Measurements from ENCODE around the gene TENT4A.

TENT4A gene

DNA sequence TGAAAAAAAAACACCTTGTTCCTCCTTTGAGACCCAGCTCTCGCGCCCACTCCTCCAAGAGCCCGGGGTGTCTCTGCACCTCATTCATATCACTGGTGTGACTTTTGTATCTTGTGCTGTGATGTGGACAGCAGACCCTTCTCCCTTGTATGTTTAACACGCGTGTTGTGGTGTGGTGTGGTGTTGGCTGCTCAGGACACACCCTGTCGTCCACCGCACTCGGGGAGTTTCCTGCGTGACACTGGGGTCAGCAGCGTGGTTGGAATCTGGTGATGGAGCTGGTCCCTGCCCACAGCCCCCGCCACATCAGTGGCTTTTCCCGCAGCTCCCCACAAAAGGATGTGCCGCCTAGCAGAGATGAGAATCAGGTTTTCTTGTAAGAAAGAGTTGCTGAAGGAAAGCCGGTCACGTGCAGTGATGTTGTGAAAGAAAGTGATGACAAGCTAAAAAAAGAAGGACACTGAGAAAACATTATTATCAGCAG, 61.5 kb downstream of the TENT4A start:
- peak overlapping the region in 4 of 11 experiments; percentile 6 to 23 (median 14); a peak in 4 of 22 replicates for H3K4me2 ChIP-seq
- no peak for TF ChIP-seq Cebpa-rat (IDR thresholded peaks at IDR 0.05)
- no peak overlapping the region for H3K27ac ChIP-seq
- no peak overlapping the region for H3K4me3 ChIP-seq
- H4K20me1 ChIP-seq, result no peaks in the 10 kb centered on the region; a peak in 1 of 22 replicates
- no peaks in the 10 kb centered on the region for H3K27me3 ChIP-seq
- H3K4me1 ChIP-seq, result peaks cover 3 to 13% (median 7%) of the 10 kb centered on the region in 10 experiments; a peak in 17 of 20 replicates
- H3K9ac ChIP-seq, result no peak overlapping the region
- no peaks in the 10 kb centered on the region for H3K9me3 ChIP-seq (replicated peaks in 1 of 11)
- no peaks in the 10 kb centered on the region for H3K36me3 ChIP-seq

DNA sequence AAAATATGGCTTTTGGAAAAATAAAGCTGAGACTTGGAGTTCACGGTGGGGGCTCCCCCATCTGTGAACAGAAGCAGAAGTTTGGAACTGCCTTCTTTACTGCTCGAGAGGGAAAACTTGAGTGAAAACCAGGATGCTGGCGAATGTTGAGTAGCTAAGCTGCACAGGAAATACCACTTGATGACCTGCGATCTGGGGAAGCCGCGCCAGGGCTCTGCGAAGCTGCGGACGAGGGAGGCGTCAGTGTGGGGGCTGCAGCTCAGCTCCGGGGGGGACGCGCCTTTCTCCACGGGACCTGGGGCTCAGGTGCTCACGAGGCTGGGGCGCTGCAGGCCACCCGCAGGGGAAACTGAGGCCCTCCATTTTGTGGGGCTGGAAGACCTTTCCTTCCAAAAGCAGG, 62.3 kb downstream of the TENT4A start:
- no peak for TF ChIP-seq Cebpa-rat (IDR thresholded peaks at IDR 0.05)
- Histone ChIP-seq H4K20me1 (no peaks in the 10 kb centered on the region; a peak in 1 of 22 replicates), H3K9me3 (replicated peaks in 1 of 11) (peaks cover 0 to 6% (median 5%) of the 10 kb centered on the region in 11 experiments; a peak in 9 of 22 replicates), H3K9ac (no peak overlapping the region), H3K27me3 (no peaks in the 10 kb centered on the region), H3K36me3 (no peaks in the 10 kb centered on the region), H3K4me1 (peaks cover 0 to 12% (median 6%) of the 10 kb centered on the region in 10 experiments; a peak in 8 of 20 replicates), H3K27ac (no peak overlapping the region), H3K4me2 (no peak overlapping the region), H3K4me3 (no peak overlapping the region)

GRCh38 chr5:6780802-6781391, 67.7 kb downstream of the TENT4A start:
- Histone ChIP-seq H3K27me3 (no peaks in the 10 kb centered on the region), H3K4me3 (no peak overlapping the region), H4K20me1 (no peaks in the 10 kb centered on the region), H3K36me3 (0 out of 22 replicates have a peak, but pooled peaks cover 0 to 3% (median 0%) of the 10 kb centered on the region in 11 experiments), H3K27ac (no peak overlapping the region), H3K4me2 (no peak overlapping the region), H3K9ac (no peak overlapping the region), H3K9me3 (replicated peaks in 1 of 11) (peaks cover 6 to 16% (median 11%) of the 10 kb centered on the region in 11 experiments; a peak in 16 of 22 replicates), H3K4me1 (peaks cover 8 to 20% (median 12%) of the 10 kb centered on the region in 10 experiments; a peak in 19 of 20 replicates)
- no peak for TF ChIP-seq Cebpa-rat (IDR thresholded peaks at IDR 0.05)

- H3K9me3 ChIP-seq (replicated peaks in 1 of 11), result peaks cover 6 to 16% (median 11%) of the 10 kb centered on the region in 11 experiments; a peak in 16 of 22 replicates
- H3K9ac ChIP-seq, result no peak overlapping the region
- no peak overlapping the region for H3K27ac ChIP-seq
- H4K20me1 ChIP-seq, result no peaks in the 10 kb centered on the region
- H3K27me3 ChIP-seq, result no peaks in the 10 kb centered on the region
- peaks cover 12 to 28% (median 17%) of the 10 kb centered on the region in 10 experiments; a peak in 19 of 20 replicates for H3K4me1 ChIP-seq
- H3K4me2 ChIP-seq, result no peak overlapping the region
- TF ChIP-seq Cebpa-rat (IDR thresholded peaks at IDR 0.05), result no peak
- no peak overlapping the region for H3K4me3 ChIP-seq
- H3K36me3 ChIP-seq, result 0 out of 22 replicates have a peak, but pooled peaks cover 0 to 3% (median 0%) of the 10 kb centered on the region in 11 experiments
Measured at GRCh38 chr5:6781716-6782115, 68.5 kb downstream of the TENT4A start.

DNA sequence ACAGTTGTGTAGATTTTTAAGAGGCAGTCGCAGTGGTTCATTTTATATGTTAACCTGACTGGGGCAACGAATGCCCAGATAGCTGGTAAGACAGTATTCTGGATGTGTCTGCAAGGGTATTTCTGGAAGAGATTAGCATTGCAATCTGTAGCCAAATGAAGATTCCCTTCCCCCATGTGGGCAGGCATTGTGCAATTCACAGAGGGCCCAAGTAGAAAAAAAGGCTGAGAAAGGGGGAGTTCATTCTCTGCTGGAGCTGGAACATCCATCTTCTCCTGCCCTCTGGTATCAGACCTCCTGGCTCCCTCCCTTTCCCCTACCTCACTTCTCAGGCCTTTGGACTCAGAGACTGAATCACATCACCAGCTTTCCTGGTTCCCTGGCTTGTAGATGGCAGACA, 70.6 kb downstream of the TENT4A start:
- no peaks in the 10 kb centered on the region for H3K27me3 ChIP-seq
- H3K36me3 ChIP-seq, result 0 out of 22 replicates have a peak, but pooled peaks cover 0 to 3% (median 0%) of the 10 kb centered on the region in 11 experiments

DNA sequence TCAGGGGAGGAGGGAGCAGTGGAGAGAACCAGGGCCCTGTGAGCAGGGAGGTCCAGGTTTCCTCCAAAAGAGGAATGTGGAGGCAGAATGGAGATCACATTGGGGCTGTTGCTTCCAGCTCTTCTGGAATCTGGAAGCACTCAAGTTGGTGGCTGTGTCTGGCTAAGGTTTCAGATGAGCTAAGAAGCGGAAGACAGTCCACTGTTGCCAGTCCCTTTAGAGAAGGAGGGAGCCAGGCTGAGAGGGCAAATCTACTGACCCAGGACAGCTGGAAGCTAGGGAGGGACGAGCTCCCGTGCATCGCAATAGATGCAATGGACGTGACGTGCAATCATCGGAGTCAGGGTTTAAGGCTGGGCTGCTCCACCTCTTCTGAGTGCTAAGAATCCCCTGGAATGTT, 71.2 kb downstream of the TENT4A start:
- no peak overlapping the region for H3K4me3 ChIP-seq
- H3K9me3 ChIP-seq (replicated peaks in 1 of 11), result peaks cover 6 to 16% (median 11%) of the 10 kb centered on the region in 11 experiments; a peak in 16 of 22 replicates
- peaks cover 14 to 32% (median 25%) of the 10 kb centered on the region in 10 experiments; a peak in 19 of 20 replicates for H3K4me1 ChIP-seq
- H3K27ac ChIP-seq, result no peak overlapping the region
- no peaks in the 10 kb centered on the region for H4K20me1 ChIP-seq
- H3K4me2 ChIP-seq, result peak overlapping the region in 3 of 11 experiments; percentile 10 to 52 (median 12); a peak in 1 of 22 replicates
- 0 out of 22 replicates have a peak, but pooled peaks cover 0 to 3% (median 0%) of the 10 kb centered on the region in 11 experiments for H3K36me3 ChIP-seq
- TF ChIP-seq Cebpa-rat (IDR thresholded peaks at IDR 0.05), result no peak
- H3K27me3 ChIP-seq, result no peaks in the 10 kb centered on the region
- H3K9ac ChIP-seq, result no peak overlapping the region

More for the DNA sequence above, 70.6 kb downstream of the TENT4A start:
- no peak overlapping the region for H3K9ac ChIP-seq
- TF ChIP-seq Cebpa-rat (IDR thresholded peaks at IDR 0.05), result peak in 4 of 11 experiments; percentile 17 to 43 (median 28); a peak in 2 of 22 replicates
- no peak overlapping the region for H3K4me3 ChIP-seq
- H4K20me1 ChIP-seq, result no peaks in the 10 kb centered on the region
- H3K9me3 ChIP-seq (replicated peaks in 1 of 11), result peaks cover 6 to 16% (median 11%) of the 10 kb centered on the region in 11 experiments; a peak in 16 of 22 replicates
- peak overlapping the region in 5 of 11 experiments; percentile 10 to 54 (median 20); a peak in 7 of 22 replicates for H3K4me2 ChIP-seq
- H3K4me1 ChIP-seq, result peaks cover 14 to 32% (median 25%) of the 10 kb centered on the region in 10 experiments; a peak in 19 of 20 replicates
- no peak overlapping the region for H3K27ac ChIP-seq

DNA sequence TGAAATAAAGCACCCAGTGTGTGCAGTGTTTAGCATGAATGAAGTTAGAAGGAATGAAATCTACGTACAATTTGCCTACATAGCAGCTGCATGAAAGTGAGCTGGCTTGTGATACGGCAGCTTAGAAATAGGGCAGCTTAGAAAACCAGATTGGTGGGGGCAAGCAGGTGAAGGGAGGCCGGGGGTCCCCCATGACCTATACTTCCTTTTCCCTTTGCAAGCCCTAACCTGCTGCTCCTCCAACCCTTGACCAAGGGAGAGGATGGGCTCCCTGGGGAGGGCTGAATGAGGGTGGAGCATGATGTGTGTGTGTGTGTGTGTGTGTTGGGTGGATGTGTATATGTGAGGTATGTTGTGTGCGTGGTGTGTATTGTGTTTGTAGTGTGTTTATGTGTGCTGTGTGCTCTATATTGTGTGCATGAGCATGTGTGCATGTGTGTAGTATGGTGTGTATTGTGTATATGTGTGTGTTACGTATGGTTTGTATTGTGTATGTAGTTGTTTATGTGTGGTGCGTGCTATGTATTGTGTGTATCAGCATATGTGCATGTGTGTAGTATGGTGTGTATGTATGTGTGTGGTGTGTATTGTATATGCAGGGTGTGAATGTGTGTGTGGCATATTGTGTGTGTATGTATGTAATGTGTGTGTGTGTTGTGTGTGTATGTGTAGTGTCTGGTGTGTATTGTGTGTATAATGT, 72.1 kb downstream of the TENT4A start:
- H3K9me3 ChIP-seq (replicated peaks in 1 of 11), result peaks cover 6 to 12% (median 9%) of the 10 kb centered on the region in 11 experiments; a peak in 16 of 22 replicates
- no peak for TF ChIP-seq Cebpa-rat (IDR thresholded peaks at IDR 0.05)
- H3K4me1 ChIP-seq, result peaks cover 14 to 32% (median 25%) of the 10 kb centered on the region in 10 experiments; a peak in 19 of 20 replicates
- H3K4me2 ChIP-seq, result peak overlapping the region in 10 of 11 experiments; percentile 0 to 77 (median 64); a peak in 18 of 22 replicates
- no peak overlapping the region for H3K27ac ChIP-seq
- 0 out of 22 replicates have a peak, but pooled peaks cover 0 to 3% (median 0%) of the 10 kb centered on the region in 11 experiments for H3K36me3 ChIP-seq
- H3K27me3 ChIP-seq, result no peaks in the 10 kb centered on the region
- no peaks in the 10 kb centered on the region for H4K20me1 ChIP-seq
- no peak overlapping the region for H3K9ac ChIP-seq
- H3K4me3 ChIP-seq, result no peak overlapping the region

DNA sequence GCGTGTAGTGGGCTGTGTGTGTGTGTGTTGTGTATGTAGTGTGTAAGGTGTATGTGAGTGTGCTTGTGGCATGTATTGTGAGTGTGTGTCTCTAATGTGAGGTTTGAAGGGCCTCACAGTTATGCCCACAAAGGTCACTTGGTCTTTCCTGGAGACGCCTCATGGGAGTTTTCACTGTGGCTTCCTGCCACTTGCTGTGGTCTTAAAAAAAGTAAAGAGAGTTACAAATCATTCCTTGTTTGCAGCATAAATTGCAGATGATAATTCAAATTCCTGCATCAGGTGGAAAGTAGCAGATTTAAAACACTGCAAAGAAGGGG, 72.6 kb downstream of the TENT4A start:
- TF ChIP-seq Cebpa-rat (IDR thresholded peaks at IDR 0.05), result no peak
- Histone ChIP-seq H3K9ac (no peak overlapping the region), H3K4me1 (peaks cover 14 to 32% (median 26%) of the 10 kb centered on the region in 10 experiments; a peak in 19 of 20 replicates), H3K9me3 (replicated peaks in 1 of 11) (peaks cover 3 to 7% (median 4%) of the 10 kb centered on the region in 11 experiments; a peak in 16 of 22 replicates), H3K4me2 (peak overlapping the region in 10 of 11 experiments; percentile 0 to 77 (median 64); a peak in 18 of 22 replicates), H3K27me3 (no peaks in the 10 kb centered on the region), H3K36me3 (0 out of 22 replicates have a peak, but pooled peaks cover 0 to 3% (median 0%) of the 10 kb centered on the region in 11 experiments), H3K27ac (no peak overlapping the region), H3K4me3 (no peak overlapping the region), H4K20me1 (no peaks in the 10 kb centered on the region)
